Iris pigment epithelial cell (primary cell): ENCODE results near the gene RFX4.

Source experiments
- DNase-seq: peaks from one replicate; pipeline ENCODE4 v3.0.0-alpha.2; 2011; ENCODE audit warnings: low read depth

RFX4 gene

GRCh38 chr12:106732890-106733289 is 150.1 kb downstream of the RFX4 start:
- DNase-seq = no peak

GRCh38 chr12:106733660-106734059 is 150.9 kb downstream of the RFX4 start:
- no peak for DNase-seq

- no peak for DNase-seq
Measured at GRCh38 chr12:106736051-106736957, 153.5 kb downstream of the RFX4 start.

- peak; percentile 8 for DNase-seq
Measured at GRCh38 chr12:106739318-106739717, 156.5 kb downstream of the RFX4 start.

GRCh38 chr12:106739815-106740530 is 157.2 kb downstream of the RFX4 start:
- peak; percentile 24 for DNase-seq

- DNase-seq = no peak
Measured at GRCh38 chr12:106740818-106741217, 158.0 kb downstream of the RFX4 start.

- DNase-seq = no peak
Measured at GRCh38 chr12:106741247-106741646, 158.4 kb downstream of the RFX4 start.

- DNase-seq = no peak
Measured at GRCh38 chr12:106743270-106743988, 160.6 kb downstream of the RFX4 start.

GRCh38 chr12:106744600-106744999 is 161.8 kb downstream of the RFX4 start:
- no peak for DNase-seq

- DNase-seq = no peak
Measured at GRCh38 chr12:106745181-106745745, 162.5 kb downstream of the RFX4 start.

- DNase-seq = no peak
Measured at GRCh38 chr12:106747973-106748436, 165.2 kb downstream of the RFX4 start.

GRCh38 chr12:106750524-106750923 is 167.7 kb downstream of the RFX4 start:
- DNase-seq = no peak

- DNase-seq = no peak
Measured at GRCh38 chr12:106753526-106753925, 170.7 kb downstream of the RFX4 start.

- no peak for DNase-seq
Measured at GRCh38 chr12:106754331-106754730, 171.5 kb downstream of the RFX4 start.

- DNase-seq = no peak
Measured at GRCh38 chr12:106757623-106758348, 175.0 kb downstream of the RFX4 start.

- DNase-seq = no peak
Measured at GRCh38 chr12:106758349-106759110, 175.7 kb downstream of the RFX4 start.

- no peak for DNase-seq
Measured at GRCh38 chr12:106759526-106760183, 176.9 kb downstream of the RFX4 start.

- DNase-seq = peak; percentile 46
Measured at GRCh38 chr12:106760184-106760531, 177.4 kb downstream of the RFX4 start.

GRCh38 chr12:106764220-106764619 is 181.4 kb downstream of the RFX4 start:
- no peak for DNase-seq

GRCh38 chr12:106764738-106765137 is 181.9 kb downstream of the RFX4 start:
- DNase-seq = peak; percentile 20
